GM12875 (cell line): Measurements from ENCODE around the gene SSPN.

Source experiments
- H3K4me3 ChIP-seq: one replicate; pipeline ENCODE4 v1.5.1; 2011; ENCODE audit warnings: low read depth, low read length, control low read depth
- TF ChIP-seq, protein P1 (sequence below): IDR thresholded peaks from 2 replicates; pipeline ENCODE4 v1.5.1; 2011; ENCODE audit warnings: low read depth, mild to moderate bottlenecking, control low read depth, inconsistent platforms, low read length, moderate library complexity, borderline replicate concordance; ENCODE audit not compliant: insufficient read depth

Gene SSPN

DNA sequence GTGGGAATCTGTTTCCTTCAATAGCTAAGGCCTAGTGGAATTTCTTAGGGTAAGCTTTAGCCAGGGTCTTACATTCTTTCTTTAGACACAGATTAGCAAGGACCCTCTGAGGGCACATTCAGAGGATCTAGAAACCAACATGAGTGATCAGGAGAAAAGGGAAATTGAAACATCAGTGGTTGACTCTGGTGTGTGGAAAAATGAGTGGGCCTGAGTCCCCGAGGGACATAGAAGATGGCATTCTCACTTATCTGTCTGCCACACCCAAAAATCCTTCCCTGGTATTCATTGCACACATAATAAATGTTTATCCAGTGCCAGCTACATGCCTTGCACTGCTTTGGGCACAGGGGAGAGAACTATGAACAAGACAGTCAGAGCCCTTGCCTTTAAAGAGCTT, 82.9 kb downstream of the SSPN start:
- H3K4me3 ChIP-seq: no peak overlapping the region
- TF ChIP-seq, protein P1, sequence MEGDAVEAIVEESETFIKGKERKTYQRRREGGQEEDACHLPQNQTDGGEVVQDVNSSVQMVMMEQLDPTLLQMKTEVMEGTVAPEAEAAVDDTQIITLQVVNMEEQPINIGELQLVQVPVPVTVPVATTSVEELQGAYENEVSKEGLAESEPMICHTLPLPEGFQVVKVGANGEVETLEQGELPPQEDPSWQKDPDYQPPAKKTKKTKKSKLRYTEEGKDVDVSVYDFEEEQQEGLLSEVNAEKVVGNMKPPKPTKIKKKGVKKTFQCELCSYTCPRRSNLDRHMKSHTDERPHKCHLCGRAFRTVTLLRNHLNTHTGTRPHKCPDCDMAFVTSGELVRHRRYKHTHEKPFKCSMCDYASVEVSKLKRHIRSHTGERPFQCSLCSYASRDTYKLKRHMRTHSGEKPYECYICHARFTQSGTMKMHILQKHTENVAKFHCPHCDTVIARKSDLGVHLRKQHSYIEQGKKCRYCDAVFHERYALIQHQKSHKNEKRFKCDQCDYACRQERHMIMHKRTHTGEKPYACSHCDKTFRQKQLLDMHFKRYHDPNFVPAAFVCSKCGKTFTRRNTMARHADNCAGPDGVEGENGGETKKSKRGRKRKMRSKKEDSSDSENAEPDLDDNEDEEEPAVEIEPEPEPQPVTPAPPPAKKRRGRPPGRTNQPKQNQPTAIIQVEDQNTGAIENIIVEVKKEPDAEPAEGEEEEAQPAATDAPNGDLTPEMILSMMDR: no peak

- H3K4me3 ChIP-seq: no peak overlapping the region
- TF ChIP-seq, protein P1: no peak
These were observed 83.3 kb downstream of the SSPN start for GRCh38 chr12:26278666-26279065.

GRCh38 chr12:26279091-26279490, 83.7 kb downstream of the SSPN start:
- H3K4me3 ChIP-seq: no peak overlapping the region
- TF ChIP-seq, protein P1: no peak

DNA sequence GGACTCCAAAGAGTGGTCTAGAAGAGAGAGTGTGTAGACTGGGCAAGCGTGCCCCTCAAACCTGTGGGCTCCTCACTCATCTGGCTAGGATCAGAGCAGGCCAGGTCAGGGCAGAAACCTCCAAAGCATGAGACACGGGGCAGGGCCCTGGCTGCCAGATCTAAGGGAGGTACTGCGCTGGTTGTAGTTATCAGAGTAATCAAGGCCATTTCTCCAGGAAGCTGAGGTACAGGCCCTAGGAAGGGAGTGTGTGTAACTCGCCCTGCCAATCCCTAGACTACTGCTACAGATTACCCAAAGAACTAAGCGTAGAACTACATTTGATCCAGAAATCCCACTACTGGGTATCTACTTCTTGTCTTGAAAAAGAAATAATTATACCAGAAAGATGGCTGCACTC, 84.5 kb downstream of the SSPN start:
- TF ChIP-seq, protein P1: no peak
- no peak overlapping the region for H3K4me3 ChIP-seq

DNA sequence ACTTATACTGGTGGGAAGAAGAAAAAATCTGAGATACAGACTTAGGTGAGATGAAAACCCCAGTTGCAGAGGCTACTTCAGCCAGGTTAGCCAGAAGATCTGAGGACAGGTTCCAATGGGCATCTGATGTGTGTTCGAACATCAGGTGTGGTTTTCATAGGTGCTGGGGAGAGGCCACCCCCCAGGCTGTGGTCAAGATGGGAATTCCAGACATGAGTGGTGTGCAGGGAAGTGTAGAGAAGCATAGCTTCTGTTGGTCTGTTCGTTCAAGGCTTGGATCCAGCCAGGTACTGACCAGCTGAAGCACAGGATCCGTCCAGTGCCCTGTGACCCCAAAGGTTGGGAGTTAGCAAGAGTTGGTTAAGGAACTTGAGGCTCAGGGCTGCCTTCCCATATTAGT, 85.5 kb downstream of the SSPN start:
- TF ChIP-seq, protein P1: no peak
- no peak overlapping the region for H3K4me3 ChIP-seq

DNA sequence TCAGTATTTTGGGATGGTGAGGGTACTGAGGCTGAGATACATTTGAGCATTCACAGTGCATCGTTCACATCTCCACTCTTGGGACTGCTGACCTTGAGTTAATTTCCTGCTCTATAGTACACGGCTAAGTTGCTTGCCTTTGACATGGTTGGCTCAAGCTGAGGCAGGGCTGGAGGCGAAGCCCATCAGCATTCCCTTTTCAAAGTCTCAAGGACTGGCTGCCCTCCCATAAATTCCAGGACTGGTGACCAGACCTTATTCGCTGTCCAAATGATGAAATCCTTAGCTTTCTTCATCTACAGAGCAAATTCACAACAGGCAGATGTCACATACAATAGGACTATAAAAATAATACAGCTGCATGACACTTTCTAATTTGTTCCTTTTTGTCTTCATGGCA, 85.9 kb downstream of the SSPN start:
- TF ChIP-seq, protein P1: no peak
- H3K4me3 ChIP-seq: no peak overlapping the region

DNA sequence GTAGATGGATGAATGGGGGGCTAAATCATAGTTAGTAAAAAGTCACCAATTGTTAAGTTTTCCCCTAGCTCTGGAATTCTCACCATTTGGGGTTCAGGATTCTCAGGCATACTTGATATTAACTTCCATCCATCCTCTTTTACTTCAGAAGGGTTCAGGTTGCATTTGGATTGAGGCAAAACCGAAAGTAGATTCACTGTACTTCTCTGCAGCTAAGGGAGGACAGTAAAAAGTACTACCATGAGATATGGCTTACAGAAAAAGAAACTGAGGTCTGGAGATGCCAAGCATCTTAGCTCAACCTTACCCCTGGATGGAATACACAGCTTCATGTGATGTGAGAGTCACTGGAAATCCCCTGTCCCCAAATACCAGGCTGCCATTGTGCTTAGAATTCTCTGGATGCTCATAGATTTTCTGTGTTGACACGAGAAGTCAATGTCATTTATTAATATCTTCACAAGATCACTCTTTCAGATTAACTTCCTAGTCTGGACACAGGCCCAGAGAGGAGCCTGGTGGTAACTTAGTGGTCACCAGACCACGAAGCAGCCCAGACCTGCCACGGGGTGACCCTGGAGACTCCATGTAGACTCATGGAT, 87.1 kb downstream of the SSPN start:
- TF ChIP-seq, protein P1: no peak
- no peak overlapping the region for H3K4me3 ChIP-seq
